Lung microvascular endothelial cell (primary cell): ENCODE measurements around the gene DIP2C. TPM values are rescaled to one million over a fixed set of nuclear protein-coding genes. Genes with fewer than 3 reads are reported as not detected.
"Not testable (repeated sequence)": the region's sequence is repeated elsewhere in the genome, so short reads cannot be mapped to it uniquely, and the experiment has no call there.

Experiments used
- DNase-seq, 2 donors: peaks; one replicate each; pipeline versions ENCODE4 v3.0.0 to v3.0.0-alpha.2; 2010; ENCODE audit warnings: low read depth in 2 of 2
- total RNA-seq: library from RNA; depleted of rRNA; stranded (reverse); fragments of >200 nt; gene quantifications from 2 replicates; pipeline ENCODE4 v1.2.1, GENCODE V29; 2014

DIP2C gene
- total RNA-seq, 1 donor from 2014 or later, result 8.7 TPM

- no peak for DNase-seq
Observed at GRCh38 chr10:452512-453426, 236.7 kb downstream of the DIP2C start.

- no peak for DNase-seq
Observed at GRCh38 chr10:451856-452255, 237.6 kb downstream of the DIP2C start.

GRCh38 chr10:451021-451471, 238.4 kb downstream of the DIP2C start:
- no peak for DNase-seq

- no peak for DNase-seq
Observed at GRCh38 chr10:450463-450862, 239.0 kb downstream of the DIP2C start.

GRCh38 chr10:449331-449730, 240.1 kb downstream of the DIP2C start:
- DNase-seq, result not testable (repeated sequence)

- DNase-seq, result no peak
Observed at GRCh38 chr10:443459-443858, 246.0 kb downstream of the DIP2C start.

GRCh38 chr10:442209-442608, 247.3 kb downstream of the DIP2C start:
- no peak for DNase-seq

- DNase-seq, result no peak
Observed at GRCh38 chr10:441659-442058, 247.8 kb downstream of the DIP2C start.

- no peak for DNase-seq
Observed at GRCh38 chr10:440127-440526, 249.3 kb downstream of the DIP2C start.

- DNase-seq, result no peak
Observed at GRCh38 chr10:437698-438490, 251.6 kb downstream of the DIP2C start.

GRCh38 chr10:436911-437665, 252.4 kb downstream of the DIP2C start:
- DNase-seq, result no peak

GRCh38 chr10:436013-436697, 253.3 kb downstream of the DIP2C start:
- DNase-seq, result no peak

GRCh38 chr10:435397-435796, 254.1 kb downstream of the DIP2C start:
- no peak for DNase-seq

- DNase-seq, result no peak
Observed at GRCh38 chr10:429696-430095, 259.8 kb downstream of the DIP2C start.

- DNase-seq, result peak in 1 of 2 donors; percentile 28
Observed at GRCh38 chr10:427761-428519, 261.5 kb downstream of the DIP2C start.

GRCh38 chr10:425365-425764, 264.1 kb downstream of the DIP2C start:
- not testable (repeated sequence) for DNase-seq

GRCh38 chr10:424724-425123, 264.7 kb downstream of the DIP2C start:
- DNase-seq, result not testable (repeated sequence)

GRCh38 chr10:423178-423577, 266.3 kb downstream of the DIP2C start:
- no peak for DNase-seq

- no peak for DNase-seq
Observed at GRCh38 chr10:422675-423074, 266.8 kb downstream of the DIP2C start.

GRCh38 chr10:422241-422640, 267.2 kb downstream of the DIP2C start:
- no peak for DNase-seq
